Fibroblast of lung (primary cell): Measurements from ENCODE around the gene LRRC8D. TPM values are rescaled to one million over a fixed set of nuclear protein-coding genes. Genes with fewer than 3 reads are reported as not detected.

Source experiments
- DNase-seq, 2 donors: peaks; one replicate each; pipeline versions ENCODE4 v3.0.0 to v3.0.0-alpha.2; 2010; ENCODE audit warnings: low read depth in 2 of 2
- H2AFZ ChIP-seq: 2 replicates; pipeline ENCODE4 v1.5.1; 2012; ENCODE audit warnings: low read length, control low read depth, inconsistent platforms
- H3K27ac ChIP-seq: 2 replicates; pipeline ENCODE4 v1.5.1; 2011; ENCODE audit warnings: low read length, control low read depth; ENCODE audit not compliant: insufficient read depth
- H3K27me3 ChIP-seq: 2 replicates; pipeline ENCODE4 v1.5.1; 2011; ENCODE audit warnings: mild to moderate bottlenecking, low read length; ENCODE audit not compliant: control insufficient read depth, insufficient read depth
- H3K36me3 ChIP-seq: 2 replicates; pipeline ENCODE4 v1.5.1; 2011; ENCODE audit warnings: low read length; ENCODE audit not compliant: control insufficient read depth, insufficient read depth
- H3K4me1 ChIP-seq: 2 replicates; pipeline ENCODE4 v1.5.1; 2011; ENCODE audit warnings: low read length; ENCODE audit not compliant: control insufficient read depth, insufficient read depth; ENCODE audit errors: extremely low read depth
- H3K4me2 ChIP-seq: 2 replicates; pipeline ENCODE4 v1.5.1; 2011; ENCODE audit warnings: low read length, control low read depth; ENCODE audit not compliant: insufficient read depth; ENCODE audit errors: extremely low read depth
- H3K4me3 ChIP-seq, 4 experiments: fragments of 200-600 bp in 1 of 4; sonication (generic) in 1 of 4; replicated peaks in 1 of 4; 2 replicates each; pipeline ENCODE4 v1.5.1; 2011 to 2016; ENCODE audit warnings: low read length in 4 of 4, low read depth in 3 of 4, mild to moderate bottlenecking in 3 of 4, control low read depth in 2 of 4, inconsistent platforms in 1 of 4, mixed read lengths in 1 of 4; ENCODE audit not compliant: insufficient read depth in 1 of 4; ENCODE audit errors: control extremely low read depth in 1 of 4
- H3K79me2 ChIP-seq: 2 replicates; pipeline ENCODE4 v1.5.1; 2012; ENCODE audit warnings: mild to moderate bottlenecking, low read length, inconsistent platforms; ENCODE audit not compliant: control insufficient read depth, insufficient read depth
- H3K9ac ChIP-seq: 2 replicates; pipeline ENCODE4 v1.5.1; 2011; ENCODE audit warnings: mild to moderate bottlenecking, low read length, control low read depth; ENCODE audit not compliant: insufficient read depth
- H3K9me3 ChIP-seq: 2 replicates; pipeline ENCODE4 v1.5.1; 2012; ENCODE audit warnings: low read depth, low read length; ENCODE audit not compliant: control insufficient read depth, insufficient read depth
- H4K20me1 ChIP-seq: 2 replicates; pipeline ENCODE4 v1.5.1; 2011; ENCODE audit warnings: low read length; ENCODE audit not compliant: control insufficient read depth, insufficient read depth; ENCODE audit errors: extremely low read depth
- CTCF ChIP-seq, 2 donors: IDR thresholded peaks in 1 of 2; conservative IDR thresholded peaks in 1 of 2; 1 replicate in 1 of 2; 2 replicates in 1 of 2; pipeline ENCODE4 v1.5.1; 2011 to 2012; ENCODE audit warnings: low read length in 2 of 2, control low read depth in 1 of 2, inconsistent platforms in 1 of 2, low read depth in 1 of 2, mild to moderate bottlenecking in 1 of 2
- EZH2 ChIP-seq: IDR thresholded peaks from 2 replicates; pipeline ENCODE4 v1.5.1; 2012; ENCODE audit warnings: low read length, control low read depth, mild to moderate bottlenecking; ENCODE audit errors: missing control alignments
- polyA plus RNA-seq, 2 donors: library from polyadenylated mRNA; depleted of rRNA in 1 of 2; stranded (reverse) in 1 of 2; unstranded in 1 of 2; fragments of >200 nt; gene quantifications; 2 replicates each; pipeline ENCODE4 v1.2.1, GENCODE V29; 2011 to 2012; ENCODE audit warnings: missing spikeins in 1 of 2
- total RNA-seq: library from RNA; depleted of rRNA; stranded (reverse); fragments of >200 nt; gene quantifications from 2 replicates; pipeline ENCODE4 v1.2.1, GENCODE V29; 2014

The LRRC8D gene
- total and polyA plus RNA-seq, 2 donors (not counting 1 experiment from before 2014, with no cell fraction given) = 41.0 to 58.1 TPM

DNA sequence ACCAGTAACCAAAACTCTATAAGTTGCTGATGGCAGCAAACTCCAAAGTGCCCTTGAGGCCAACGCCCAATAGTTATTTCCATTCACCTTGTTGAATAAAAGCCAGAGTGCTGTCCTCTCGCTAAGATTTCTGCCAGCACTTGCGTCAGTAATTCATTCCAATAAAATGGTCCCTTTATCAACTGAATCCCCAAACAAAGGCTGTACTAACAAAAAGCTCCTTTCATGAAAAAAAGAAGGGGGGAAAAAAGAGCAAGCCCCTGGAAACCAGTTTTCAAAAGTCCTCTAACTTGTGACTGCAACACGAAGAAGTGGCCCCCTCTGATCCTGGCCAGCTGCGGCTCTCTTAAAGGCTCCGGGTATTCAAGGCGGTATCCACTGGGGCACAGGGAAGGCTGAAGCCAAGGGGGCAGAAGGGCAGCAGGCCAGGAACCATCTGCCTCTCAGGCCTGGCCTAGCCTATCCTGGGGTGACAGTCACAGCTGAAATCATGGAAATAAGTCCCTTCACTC is 118.3 kb downstream of the LRRC8D start:
- Histone ChIP-seq H3K27me3 (no peaks in the 10 kb centered on the region), H3K79me2 (no peaks in the 10 kb centered on the region), H3K9ac (no peak overlapping the region), H3K4me1 (peaks cover 21% of the 10 kb centered on the region), H3K9me3 (no peaks in the 10 kb centered on the region), H3K36me3 (no peaks in the 10 kb centered on the region), H3K27ac (no peak overlapping the region), H2AFZ (no peak overlapping the region), H4K20me1 (no peaks in the 10 kb centered on the region), H3K4me3 (no peak overlapping the region), H3K4me2 (no peak overlapping the region)
- no peak for DNase-seq
- no peak for TF ChIP-seq EZH2
- TF ChIP-seq CTCF (conservative IDR thresholded peaks at IDR 0.05 in 1 of 2, IDR thresholded peaks at IDR 0.05 in 1 of 2; ENCODE audit: low read depth in 1 of 2, low read length in 2 of 2) = no peak

GRCh38 chr1:89939693-89940438 is 119.0 kb downstream of the LRRC8D start:
- Histone ChIP-seq H3K36me3 (no peaks in the 10 kb centered on the region), H3K4me1 (peaks cover 21% of the 10 kb centered on the region), H3K4me2 (no peak overlapping the region), H3K9me3 (no peaks in the 10 kb centered on the region), H3K27ac (no peak overlapping the region), H4K20me1 (no peaks in the 10 kb centered on the region), H3K9ac (no peak overlapping the region), H3K27me3 (no peaks in the 10 kb centered on the region), H3K4me3 (no peak overlapping the region), H2AFZ (no peak overlapping the region), H3K79me2 (no peaks in the 10 kb centered on the region)
- no peak for TF ChIP-seq CTCF (conservative IDR thresholded peaks at IDR 0.05 in 1 of 2, IDR thresholded peaks at IDR 0.05 in 1 of 2; ENCODE audit: low read depth in 1 of 2, low read length in 2 of 2)
- DNase-seq = no peak

DNA sequence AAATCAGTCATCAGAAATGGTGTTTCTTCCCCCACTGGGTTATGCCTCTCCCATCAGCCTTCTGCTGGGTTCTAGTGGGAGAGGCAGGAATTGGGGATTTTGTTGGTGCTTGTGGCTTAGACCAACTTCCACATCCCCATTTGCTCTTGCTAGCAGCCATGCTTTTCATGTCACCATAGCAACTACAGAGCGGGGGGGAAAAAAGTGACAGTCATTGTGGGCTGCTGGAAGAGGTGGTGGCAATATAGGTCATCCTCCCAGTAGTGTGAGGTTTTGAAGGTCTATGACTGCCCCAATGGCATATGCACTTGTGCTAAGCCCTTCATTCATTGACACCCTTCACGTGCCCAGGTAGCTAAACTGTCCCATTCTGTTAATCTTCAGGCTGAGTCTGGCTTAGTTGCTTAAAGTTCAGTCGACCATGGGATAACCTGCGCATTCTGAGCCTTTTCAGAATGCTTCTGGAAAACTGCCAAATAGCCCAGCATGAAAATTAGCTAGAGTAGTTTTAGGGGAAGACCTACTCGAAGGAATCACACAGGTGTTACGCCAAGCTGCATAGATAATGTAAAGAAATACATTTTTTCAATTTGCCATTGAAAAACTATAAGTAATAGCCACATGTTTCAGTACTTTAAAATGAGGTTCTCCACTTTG is 120.4 kb downstream of the LRRC8D start:
- TF ChIP-seq CTCF (conservative IDR thresholded peaks at IDR 0.05 in 1 of 2, IDR thresholded peaks at IDR 0.05 in 1 of 2; ENCODE audit: low read depth in 1 of 2, low read length in 2 of 2) (no peak), EZH2 (no peak)
- H3K4me2 ChIP-seq = no peak overlapping the region
- peaks cover 21% of the 10 kb centered on the region for H3K4me1 ChIP-seq
- no peaks in the 10 kb centered on the region for H3K27me3 ChIP-seq
- no peaks in the 10 kb centered on the region for H3K9me3 ChIP-seq
- H3K27ac ChIP-seq = no peak overlapping the region
- H2AFZ ChIP-seq = no peak overlapping the region
- H3K9ac ChIP-seq = no peak overlapping the region
- H3K79me2 ChIP-seq = no peaks in the 10 kb centered on the region
- H4K20me1 ChIP-seq = no peaks in the 10 kb centered on the region
- H3K4me3 ChIP-seq = no peak overlapping the region
- H3K36me3 ChIP-seq = no peaks in the 10 kb centered on the region
- DNase-seq = no peak
